Astrocyte (in vitro differentiated cells and primary cell): ENCODE results near the gene FSTL5. TPM values are rescaled to one million over a fixed set of nuclear protein-coding genes. Genes with fewer than 3 reads are reported as not detected.

Experiments used
- DNase-seq: peaks from one replicate; pipeline ENCODE4 v3.0.0-alpha.2; 2010; ENCODE audit warnings: low read depth
- FAIRE-seq: peaks from 2 replicates; lab custom pipeline; 2011; peaks lifted over from hg19 to GRCh38; lab: Jason Lieb, UNC
- H2AFZ ChIP-seq: 2 replicates; pipeline ENCODE4 v1.6.0; 2012; ENCODE audit warnings: low read depth, low read length, inconsistent platforms
- H3K27ac ChIP-seq: 2 replicates; pipeline ENCODE4 v1.5.1; 2011; ENCODE audit warnings: low read depth, low read length, inconsistent platforms
- H3K27me3 ChIP-seq: 2 replicates; pipeline ENCODE4 v1.6.0; 2011; ENCODE audit warnings: low read length, inconsistent platforms; ENCODE audit not compliant: insufficient read depth
- H3K36me3 ChIP-seq: 2 replicates; pipeline ENCODE4 v1.5.1; 2011; ENCODE audit warnings: low read length, inconsistent platforms; ENCODE audit not compliant: insufficient read depth
- H3K4me1 ChIP-seq: 2 replicates; pipeline ENCODE4 v1.5.1; 2011; ENCODE audit warnings: low read length, inconsistent platforms; ENCODE audit not compliant: insufficient read depth
- H3K4me2 ChIP-seq: 2 replicates; pipeline ENCODE4 v1.6.0; 2012; ENCODE audit warnings: low read length, inconsistent platforms
- H3K4me3 ChIP-seq: 2 replicates; pipeline ENCODE4 v1.5.1; 2011; ENCODE audit warnings: low read depth, mild to moderate bottlenecking, low read length, inconsistent platforms; ENCODE audit not compliant: insufficient read depth
- H3K79me2 ChIP-seq: 2 replicates; pipeline ENCODE4 v1.6.0; 2012; ENCODE audit warnings: mild to moderate bottlenecking, low read length, inconsistent platforms; ENCODE audit not compliant: insufficient read depth
- H3K9ac ChIP-seq: 2 replicates; pipeline ENCODE4 v1.6.0; 2012; ENCODE audit warnings: mild to moderate bottlenecking, low read length, inconsistent platforms
- H3K9me3 ChIP-seq: 2 replicates; pipeline ENCODE4 v1.5.1; 2012; ENCODE audit warnings: low read depth, mild to moderate bottlenecking, low read length, inconsistent platforms; ENCODE audit not compliant: insufficient read depth
- H4K20me1 ChIP-seq: 2 replicates; pipeline ENCODE4 v1.6.0; 2012; ENCODE audit warnings: low read length, inconsistent platforms; ENCODE audit not compliant: insufficient read depth
- H3K27ac Mint-ChIP-seq: one replicate; pipeline ENCODE4 v1.8.0; 2021; ENCODE audit warnings: mild to moderate bottlenecking, mixed read lengths; ENCODE audit not compliant: unreplicated experiment
- H3K27me3 Mint-ChIP-seq: one replicate; pipeline ENCODE4 v1.8.0; 2021; ENCODE audit warnings: low read depth, mixed read lengths; ENCODE audit not compliant: unreplicated experiment
- H3K36me3 Mint-ChIP-seq: one replicate; pipeline ENCODE4 v1.8.0; 2021; ENCODE audit warnings: low read depth, mixed read lengths; ENCODE audit not compliant: unreplicated experiment
- H3K4me1 Mint-ChIP-seq: one replicate; pipeline ENCODE4 v1.8.0; 2021; ENCODE audit warnings: low read depth, mixed read lengths; ENCODE audit not compliant: unreplicated experiment
- H3K4me3 Mint-ChIP-seq: one replicate; pipeline ENCODE4 v1.8.0; 2021; ENCODE audit warnings: mild to moderate bottlenecking, moderate library complexity, mixed read lengths; ENCODE audit not compliant: unreplicated experiment
- H3K9me3 Mint-ChIP-seq: one replicate; pipeline ENCODE4 v1.8.0; 2021; ENCODE audit warnings: mild to moderate bottlenecking, mixed read lengths; ENCODE audit not compliant: unreplicated experiment
- EZH2 ChIP-seq: IDR thresholded peaks from 2 replicates; pipeline ENCODE4 v1.6.1; 2012; ENCODE audit warnings: mild to moderate bottlenecking, low read length, inconsistent platforms; ENCODE audit not compliant: insufficient read depth
- total RNA-seq: library from RNA; stranded (reverse); gene quantifications from 2 replicates; pipeline ENCODE4 v1.2.1, GENCODE V29; 2021
- TF ChIP-seq, protein P1 (sequence below): IDR thresholded peaks from 2 replicates; pipeline ENCODE4 v1.5.1; 2011; ENCODE audit warnings: low read depth, mild to moderate bottlenecking, inconsistent platforms, low read length, moderate library complexity; ENCODE audit not compliant: insufficient read depth

The FSTL5 gene
- total RNA-seq, 1 donor from 2014 or later: 0.43 TPM

DNA sequence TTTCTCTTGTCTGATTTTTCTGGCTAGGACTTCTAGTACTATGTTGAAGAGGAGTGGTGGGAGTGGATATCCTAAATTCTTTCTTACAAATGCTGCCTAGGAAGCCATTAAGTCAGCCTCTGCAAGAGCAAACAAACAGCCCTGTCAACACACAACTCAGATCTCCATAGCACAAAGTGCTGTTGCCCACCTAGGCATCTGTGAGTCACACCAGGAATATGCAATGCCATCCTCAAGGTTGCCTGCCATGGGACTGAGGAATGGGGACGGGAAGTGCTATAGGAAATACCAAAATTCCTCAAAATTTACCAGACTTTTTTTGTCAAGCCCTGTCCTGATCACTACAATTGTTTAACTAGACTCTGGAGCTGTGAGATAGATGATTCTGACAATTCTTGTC, 466.9 kb downstream of the FSTL5 start:
- Histone ChIP-seq H3K9me3 (no peaks in the 10 kb centered on the region), H3K4me1 (no peaks in the 10 kb centered on the region), H3K27me3 (no peaks in the 10 kb centered on the region), H4K20me1 (no peaks in the 10 kb centered on the region), H3K36me3 (no peaks in the 10 kb centered on the region), H2AFZ (no peak overlapping the region), H3K4me3 (no peak overlapping the region), H3K27ac (no peak overlapping the region), H3K79me2 (no peaks in the 10 kb centered on the region), H3K9ac (no peak overlapping the region), H3K4me2 (no peak overlapping the region)
- TF ChIP-seq EZH2: no peak
- TF ChIP-seq, protein P1, sequence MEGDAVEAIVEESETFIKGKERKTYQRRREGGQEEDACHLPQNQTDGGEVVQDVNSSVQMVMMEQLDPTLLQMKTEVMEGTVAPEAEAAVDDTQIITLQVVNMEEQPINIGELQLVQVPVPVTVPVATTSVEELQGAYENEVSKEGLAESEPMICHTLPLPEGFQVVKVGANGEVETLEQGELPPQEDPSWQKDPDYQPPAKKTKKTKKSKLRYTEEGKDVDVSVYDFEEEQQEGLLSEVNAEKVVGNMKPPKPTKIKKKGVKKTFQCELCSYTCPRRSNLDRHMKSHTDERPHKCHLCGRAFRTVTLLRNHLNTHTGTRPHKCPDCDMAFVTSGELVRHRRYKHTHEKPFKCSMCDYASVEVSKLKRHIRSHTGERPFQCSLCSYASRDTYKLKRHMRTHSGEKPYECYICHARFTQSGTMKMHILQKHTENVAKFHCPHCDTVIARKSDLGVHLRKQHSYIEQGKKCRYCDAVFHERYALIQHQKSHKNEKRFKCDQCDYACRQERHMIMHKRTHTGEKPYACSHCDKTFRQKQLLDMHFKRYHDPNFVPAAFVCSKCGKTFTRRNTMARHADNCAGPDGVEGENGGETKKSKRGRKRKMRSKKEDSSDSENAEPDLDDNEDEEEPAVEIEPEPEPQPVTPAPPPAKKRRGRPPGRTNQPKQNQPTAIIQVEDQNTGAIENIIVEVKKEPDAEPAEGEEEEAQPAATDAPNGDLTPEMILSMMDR: no peak
- DNase-seq: no peak
- no peak for FAIRE-seq
- Mint-ChIP-seq H3K4me3 (no peak overlapping the region), H3K27ac (peak overlapping the region; percentile 13), H3K36me3 (no peaks in the 10 kb centered on the region), H3K4me1 (peaks cover 5% of the 10 kb centered on the region), H3K9me3 (no peaks in the 10 kb centered on the region), H3K27me3 (no peaks in the 10 kb centered on the region)

DNA sequence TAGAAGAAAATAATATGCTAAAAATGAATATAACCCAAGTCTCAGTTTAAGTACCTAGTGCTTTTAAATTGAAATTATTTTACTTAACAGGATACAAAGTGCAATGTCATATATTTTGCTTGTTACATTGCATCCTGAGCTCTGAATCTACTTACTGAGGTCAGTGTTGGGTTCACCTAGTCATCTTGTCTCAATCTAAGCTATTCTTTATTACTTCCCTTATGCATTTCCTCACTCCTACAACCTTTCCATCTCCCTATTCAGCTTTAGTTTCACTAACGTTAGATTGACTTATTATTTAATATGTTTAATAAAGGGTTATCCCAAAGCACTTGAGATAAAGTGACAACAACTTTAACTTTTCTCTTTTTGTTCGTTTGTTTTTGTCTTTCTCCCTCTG, 483.7 kb downstream of the FSTL5 start:
- Histone ChIP-seq H4K20me1 (no peaks in the 10 kb centered on the region), H3K27me3 (no peaks in the 10 kb centered on the region), H3K4me2 (no peak overlapping the region), H3K9me3 (no peaks in the 10 kb centered on the region), H3K79me2 (no peaks in the 10 kb centered on the region), H3K4me1 (no peaks in the 10 kb centered on the region), H3K27ac (no peak overlapping the region), H3K4me3 (no peak overlapping the region), H3K36me3 (no peaks in the 10 kb centered on the region), H2AFZ (no peak overlapping the region), H3K9ac (no peak overlapping the region)
- FAIRE-seq (no peak), DNase-seq (no peak)
- Mint-ChIP-seq H3K36me3 (no peaks in the 10 kb centered on the region), H3K9me3 (no peaks in the 10 kb centered on the region), H3K27me3 (no peaks in the 10 kb centered on the region), H3K4me3 (no peak overlapping the region), H3K27ac (no peak overlapping the region), H3K4me1 (no peaks in the 10 kb centered on the region)
- no peak for TF ChIP-seq EZH2
- TF ChIP-seq, protein P1: no peak

DNA sequence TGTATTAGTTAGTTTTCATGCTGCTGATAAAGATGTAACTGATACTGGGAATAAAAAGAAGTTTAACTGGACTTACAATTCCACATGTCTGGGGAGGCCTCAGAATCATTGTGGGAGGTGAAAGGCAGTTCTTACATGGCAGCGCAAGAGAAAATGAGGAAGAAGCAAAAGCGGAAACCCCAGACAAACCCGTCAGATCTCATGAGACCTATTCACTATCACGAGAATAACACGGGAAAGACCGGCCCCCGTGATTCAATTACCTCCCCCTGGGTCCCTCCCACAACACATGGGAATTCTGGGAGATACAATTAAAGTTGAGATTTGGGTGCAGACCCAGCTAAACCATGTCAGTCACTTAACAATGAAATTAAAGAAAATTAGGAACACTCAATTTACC, 499.1 kb downstream of the FSTL5 start:
- Histone ChIP-seq H3K27me3 (no peaks in the 10 kb centered on the region), H2AFZ (no peak overlapping the region), H3K9ac (no peak overlapping the region), H3K4me2 (no peak overlapping the region), H3K4me3 (no peak overlapping the region), H3K36me3 (no peaks in the 10 kb centered on the region), H3K4me1 (no peaks in the 10 kb centered on the region), H3K9me3 (no peaks in the 10 kb centered on the region), H4K20me1 (no peaks in the 10 kb centered on the region), H3K27ac (no peak overlapping the region), H3K79me2 (no peaks in the 10 kb centered on the region)
- H3K27ac Mint-ChIP-seq: no peak overlapping the region
- DNase-seq: no peak
- H3K27me3 Mint-ChIP-seq: no peaks in the 10 kb centered on the region
- no peaks in the 10 kb centered on the region for H3K36me3 Mint-ChIP-seq
- TF ChIP-seq EZH2: no peak
- TF ChIP-seq, protein P1: no peak
- H3K4me3 Mint-ChIP-seq: no peak overlapping the region
- H3K4me1 Mint-ChIP-seq: no peaks in the 10 kb centered on the region
- peaks cover 5% of the 10 kb centered on the region for H3K9me3 Mint-ChIP-seq
- no peak for FAIRE-seq
